Spinal cord (tissue), 10 donors: ENCODE results near the gene MRPL18. TPM values are rescaled to one million over a fixed set of nuclear protein-coding genes. Genes with fewer than 3 reads are reported as not detected.
"Not testable (repeated sequence)": the region's sequence is repeated elsewhere in the genome, so short reads cannot be mapped to it uniquely, and the experiment has no call there.

Experiments used
- DNase-seq, 6 donors: peaks; one replicate each; pipeline versions ENCODE4 v3.0.0 to v3.0.0-alpha.2; 2013 to 2015; ENCODE audit warnings: low spot score in 6 of 6, low read depth in 4 of 6
- H3K27ac ChIP-seq: one replicate; pipeline ENCODE4 v1.5.1; 2013; ENCODE audit warnings: low read depth, low read length, control low read depth
- H3K27me3 ChIP-seq: one replicate; pipeline ENCODE4 v1.6.1; 2013; ENCODE audit warnings: low read length; ENCODE audit not compliant: control insufficient read depth, insufficient read depth
- H3K36me3 ChIP-seq: one replicate; pipeline ENCODE4 v1.6.1; 2013; ENCODE audit warnings: low read length; ENCODE audit not compliant: control insufficient read depth, insufficient read depth
- H3K4me1 ChIP-seq: one replicate; pipeline ENCODE4 v1.6.1; 2013; ENCODE audit warnings: low read length; ENCODE audit not compliant: control insufficient read depth, insufficient read depth
- H3K4me3 ChIP-seq: one replicate; pipeline ENCODE4 v1.5.1; 2013; ENCODE audit warnings: low read depth, low read length, control low read depth
- H3K9me3 ChIP-seq: one replicate; pipeline ENCODE4 v1.6.1; 2013; ENCODE audit warnings: low read length; ENCODE audit not compliant: control insufficient read depth, insufficient read depth
- WGBS: methylation state at CpG from one replicate; pipeline ENCODE4 v1.1.5; 2013; ENCODE audit warnings: missing lambda C conversion rate; ENCODE audit not compliant: insufficient coverage; 5-methylcytosine and 5-hydroxymethylcytosine counted together
- polyA plus RNA-seq, 2 donors: library from polyadenylated mRNA; unstranded; fragments of 120-200 nt; gene quantifications; one replicate each; pipeline ENCODE4 v1.2.1, GENCODE V29; 2013; ENCODE audit not compliant: insufficient read length in 2 of 2
- total RNA-seq, 2 donors: library from RNA; depleted of rRNA in 1 of 2; stranded (reverse); fragments of 120-200 nt in 1 of 2; fragments of >200 nt in 1 of 2; gene quantifications; one replicate each; pipeline versions ENCODE4 v1.2.3 to v1.2.4, GENCODE V29; 2013 to 2014
- donor health status: healthy.

The MRPL18 gene
- total and polyA plus RNA-seq, 4 donors: 42.1 to 79.2 (median 66.2) TPM

GRCh38 chr6:159808647-159809046 is 18.4 kb downstream of the MRPL18 start:
- Histone ChIP-seq H3K36me3 (no peaks in the 10 kb centered on the region), H3K27ac (no peak overlapping the region), H3K27me3 (no peaks in the 10 kb centered on the region), H3K9me3 (no peaks in the 10 kb centered on the region), H3K4me1 (no peaks in the 10 kb centered on the region), H3K4me3 (no peak overlapping the region)
- WGBS: 71% methylated on average over 3 of the region's 6 CpGs
- no peak for DNase-seq

DNA sequence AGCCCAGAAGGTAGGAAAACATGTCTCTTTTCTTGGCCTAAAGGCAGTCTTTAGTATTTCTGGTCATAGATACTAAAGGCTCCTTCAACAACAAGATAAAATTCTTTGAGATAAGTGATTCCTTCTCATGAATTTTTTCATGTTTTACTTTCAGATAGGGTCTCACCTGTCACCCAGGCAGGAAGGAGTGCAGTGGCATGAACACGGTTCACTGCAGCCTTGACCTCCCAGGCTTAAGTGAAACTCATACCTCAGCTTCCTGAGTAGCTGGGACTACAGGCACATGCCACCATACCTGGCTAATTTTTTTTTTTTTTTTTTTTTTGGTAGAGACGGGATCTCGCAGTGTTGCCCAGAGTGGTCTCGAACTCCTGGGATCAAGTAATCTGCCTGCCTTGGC is 18.9 kb downstream of the MRPL18 start:
- DNase-seq: no peak
- no peaks in the 10 kb centered on the region for H3K27me3 ChIP-seq
- no peaks in the 10 kb centered on the region for H3K9me3 ChIP-seq
- H3K4me1 ChIP-seq: no peaks in the 10 kb centered on the region
- no peaks in the 10 kb centered on the region for H3K36me3 ChIP-seq
- H3K27ac ChIP-seq: no peak overlapping the region
- WGBS: 100% methylated on average over 2 of the region's 4 CpGs
- no peak overlapping the region for H3K4me3 ChIP-seq

DNA sequence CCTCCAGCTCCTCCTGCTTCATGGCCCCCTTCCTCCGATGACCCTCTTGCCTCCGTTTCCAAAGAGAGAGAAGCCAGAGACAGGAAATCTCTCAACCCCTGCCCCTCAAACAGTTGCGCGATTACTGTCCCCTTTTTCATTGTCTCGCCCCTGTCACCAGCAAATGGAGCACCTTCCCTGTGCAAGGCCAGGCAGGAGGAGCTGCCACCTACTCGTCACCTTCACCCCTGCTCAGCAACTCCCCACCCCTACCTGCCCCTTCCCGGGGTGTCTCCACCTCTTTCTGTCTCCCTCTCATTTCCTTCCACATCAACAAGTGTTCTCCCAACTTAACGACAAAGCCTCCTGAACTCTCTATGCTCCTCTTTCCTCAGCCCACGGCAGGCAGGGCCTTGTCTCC is 23.5 kb downstream of the MRPL18 start:
- Histone ChIP-seq H3K36me3 (no peaks in the 10 kb centered on the region), H3K4me3 (no peak overlapping the region), H3K27ac (no peak overlapping the region), H3K27me3 (no peaks in the 10 kb centered on the region), H3K9me3 (no peaks in the 10 kb centered on the region), H3K4me1 (no peaks in the 10 kb centered on the region)
- WGBS: 85% methylated on average over 9 of the region's 9 CpGs
- DNase-seq: no peak

DNA sequence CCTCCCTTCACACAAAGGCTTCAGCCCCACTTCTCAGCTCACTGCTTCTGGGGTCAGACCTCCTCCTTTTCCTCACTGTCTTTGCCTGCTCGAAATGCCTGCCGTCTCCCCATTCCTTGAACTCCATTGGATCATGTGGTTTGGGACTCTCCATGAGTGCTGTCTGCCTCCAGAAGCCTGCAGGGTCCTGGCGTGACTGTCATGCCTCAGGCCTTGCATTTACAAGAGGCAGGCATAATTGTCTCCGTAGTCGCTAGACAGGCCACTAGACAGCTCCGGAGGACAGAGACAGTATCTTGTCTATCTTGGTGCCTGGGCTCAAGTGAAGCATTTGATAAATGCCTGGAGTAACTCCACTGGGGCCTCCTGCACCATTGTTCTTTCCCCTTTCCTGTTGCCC is 25.1 kb downstream of the MRPL18 start:
- Histone ChIP-seq H3K9me3 (no peaks in the 10 kb centered on the region), H3K27ac (no peak overlapping the region), H3K36me3 (peaks cover 2% of the 10 kb centered on the region), H3K4me1 (no peaks in the 10 kb centered on the region), H3K4me3 (no peak overlapping the region), H3K27me3 (peaks cover 2% of the 10 kb centered on the region)
- DNase-seq: no peak
- 51% methylated on average over 6 of the region's 6 CpGs for WGBS

GRCh38 chr6:159816775-159817174 is 26.5 kb downstream of the MRPL18 start:
- 94% methylated on average over 3 of the region's 3 CpGs for WGBS
- H3K27me3 ChIP-seq, DNase-seq, H3K4me1 ChIP-seq, H3K9me3 ChIP-seq, H3K4me3 ChIP-seq, H3K36me3 ChIP-seq, H3K27ac ChIP-seq: not testable (repeated sequence)

DNA sequence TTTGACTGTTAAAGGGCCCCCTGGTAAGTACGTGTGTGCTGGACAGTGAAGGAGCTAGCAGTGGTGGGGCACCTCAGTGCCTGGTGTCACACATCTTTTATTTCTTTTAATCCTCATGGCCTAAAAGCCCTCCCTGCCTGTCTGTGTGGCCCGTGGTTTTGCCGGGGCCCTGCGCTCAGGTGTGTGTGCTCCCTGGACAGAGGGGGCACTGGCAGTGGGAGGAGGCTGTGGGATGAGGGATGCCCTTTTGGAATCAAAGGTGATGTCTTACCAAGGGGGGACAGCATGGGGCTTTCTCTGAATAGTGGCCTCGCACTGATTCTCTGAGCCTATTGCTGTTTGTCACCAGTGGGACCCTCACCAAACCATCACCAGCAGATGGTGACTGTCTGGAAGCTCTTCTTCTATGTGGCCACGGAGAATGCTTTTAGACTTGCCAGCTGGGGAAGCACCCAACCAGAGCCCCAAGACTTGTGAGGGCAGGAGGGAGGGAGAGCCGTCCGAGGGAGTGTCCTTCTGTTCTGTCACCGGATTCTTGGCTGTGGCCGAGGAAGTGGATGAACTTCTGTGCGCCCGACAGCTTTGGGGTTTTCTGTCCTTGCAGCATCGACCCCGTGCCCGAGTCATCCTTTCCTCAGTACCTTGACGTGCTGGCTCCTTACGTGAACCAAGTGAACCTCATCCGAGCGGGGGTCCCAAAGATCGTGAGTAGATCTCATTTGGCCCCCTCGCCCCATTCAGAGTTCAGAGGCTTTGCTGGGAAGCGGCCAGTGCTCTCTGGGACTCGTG is 27.9 kb downstream of the MRPL18 start:
- peaks cover 2% of the 10 kb centered on the region for H3K36me3 ChIP-seq
- H3K4me1 ChIP-seq: no peaks in the 10 kb centered on the region
- H3K27ac ChIP-seq: no peak overlapping the region
- H3K27me3 ChIP-seq: peaks cover 2% of the 10 kb centered on the region
- no peaks in the 10 kb centered on the region for H3K9me3 ChIP-seq
- H3K4me3 ChIP-seq: no peak overlapping the region
- no peak for DNase-seq
- WGBS: 89% methylated on average over 16 of the region's 23 CpGs

DNA sequence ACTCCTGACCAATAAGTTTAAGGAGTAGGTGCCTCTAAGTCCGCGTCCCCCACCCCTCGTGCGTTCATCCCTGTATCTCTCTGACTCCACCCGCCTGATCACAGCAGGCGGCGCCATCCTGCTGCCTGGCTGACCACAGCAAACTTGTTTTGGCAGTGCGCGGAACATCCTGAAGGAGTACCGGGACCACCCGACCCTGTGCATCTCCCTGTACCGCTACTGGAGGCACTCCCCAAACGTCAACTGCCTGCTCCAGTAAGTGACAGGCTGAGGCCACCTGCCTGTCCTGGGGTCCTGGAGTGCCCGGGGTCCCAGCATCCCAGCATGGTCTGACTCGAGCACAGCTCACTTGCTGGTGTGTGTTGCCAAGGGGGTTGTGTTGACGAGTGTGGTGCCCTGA is 28.8 kb downstream of the MRPL18 start:
- H3K27me3 ChIP-seq: peaks cover 2% of the 10 kb centered on the region
- no peak for DNase-seq
- peaks cover 2% of the 10 kb centered on the region for H3K36me3 ChIP-seq
- H3K4me1 ChIP-seq: no peaks in the 10 kb centered on the region
- no peak overlapping the region for H3K27ac ChIP-seq
- H3K4me3 ChIP-seq: no peak overlapping the region
- H3K9me3 ChIP-seq: no peaks in the 10 kb centered on the region
- WGBS: 81% methylated on average over 16 of the region's 16 CpGs

- Histone ChIP-seq H3K4me3 (no peak overlapping the region), H3K9me3 (no peaks in the 10 kb centered on the region), H3K4me1 (no peaks in the 10 kb centered on the region), H3K27ac (no peak overlapping the region), H3K27me3 (peaks cover 2% of the 10 kb centered on the region), H3K36me3 (peaks cover 2% of the 10 kb centered on the region)
- DNase-seq: no peak
- WGBS: 47% methylated on average over 27 of the region's 28 CpGs
Measured at GRCh38 chr6:159819932-159820640, 29.8 kb downstream of the MRPL18 start.

- no peak for DNase-seq
- Histone ChIP-seq H3K4me1 (no peaks in the 10 kb centered on the region), H3K27ac (no peak overlapping the region), H3K27me3 (peaks cover 2% of the 10 kb centered on the region), H3K4me3 (no peak overlapping the region), H3K36me3 (peaks cover 2% of the 10 kb centered on the region), H3K9me3 (no peaks in the 10 kb centered on the region)
- 95% methylated on average over 9 of the region's 11 CpGs for WGBS
Measured at GRCh38 chr6:159821122-159821521, 30.9 kb downstream of the MRPL18 start.

DNA sequence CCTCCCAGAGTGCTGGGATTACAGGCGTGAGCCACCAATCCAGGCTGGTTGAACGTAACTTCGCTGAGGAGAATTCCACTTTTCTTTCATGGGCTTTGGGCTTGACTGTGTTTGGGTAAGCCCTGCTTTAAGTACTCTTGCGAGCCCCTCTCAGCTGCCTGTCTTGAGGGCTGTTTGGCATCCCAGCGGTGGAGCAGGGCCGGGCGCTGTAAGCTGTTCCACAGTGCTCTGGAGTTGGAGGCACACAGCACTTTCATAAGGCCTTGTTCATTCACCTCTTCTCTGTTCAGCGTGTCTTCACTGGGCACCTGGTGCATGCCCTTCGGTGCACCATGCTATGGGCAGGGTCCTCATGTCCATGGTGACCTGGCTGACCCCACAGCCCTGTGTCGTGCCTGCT is 31.5 kb downstream of the MRPL18 start:
- Histone ChIP-seq H3K4me1 (no peaks in the 10 kb centered on the region), H3K9me3 (no peaks in the 10 kb centered on the region), H3K36me3 (peaks cover 2% of the 10 kb centered on the region), H3K27me3 (peaks cover 2% of the 10 kb centered on the region), H3K27ac (no peak overlapping the region), H3K4me3 (no peak overlapping the region)
- no peak for DNase-seq
- 92% methylated on average over 10 of the region's 10 CpGs for WGBS
